Natural killer cell (primary cell): Measurements from ENCODE around the gene RD3L. TPM values are rescaled to one million over a fixed set of nuclear protein-coding genes. Genes with fewer than 3 reads are reported as not detected.

Source experiments
- ATAC-seq, 3 donors: fragments of 150-1000 bp in 2 of 3; fragments of 200-7000 bp in 1 of 3; cut with Tn5 transposase; 1 replicate in 1 of 3; 2 replicates in 2 of 3; pipeline ENCODE4 v1.10.0; 2021; ENCODE audit warnings: mild to moderate bottlenecking in 2 of 3, moderate library complexity in 2 of 3
- DNase-seq, 2 donors: peaks; one replicate each; pipeline versions ENCODE4 v3.0.0 to v3.0.0-alpha.2; 2013 to 2021; ENCODE audit warnings: mixed read lengths in 1 of 2
- H3K27ac ChIP-seq: one replicate; pipeline ENCODE4 v1.5.1; 2013; ENCODE audit warnings: mild to moderate bottlenecking, low read length
- H3K27me3 ChIP-seq: one replicate; pipeline ENCODE4 v1.6.1; 2013; ENCODE audit warnings: low read length; ENCODE audit not compliant: control insufficient read depth, insufficient read depth
- H3K36me3 ChIP-seq: one replicate; pipeline ENCODE4 v1.6.1; 2013; ENCODE audit warnings: low read length; ENCODE audit not compliant: control insufficient read depth, insufficient read depth
- H3K4me1 ChIP-seq: one replicate; pipeline ENCODE4 v1.6.1; 2013; ENCODE audit warnings: low read length; ENCODE audit not compliant: control insufficient read depth, insufficient read depth
- H3K4me3 ChIP-seq: one replicate; pipeline ENCODE4 v1.5.1; 2013; ENCODE audit warnings: low read length
- H3K9me3 ChIP-seq: one replicate; pipeline ENCODE4 v1.6.1; 2013; ENCODE audit warnings: low read length; ENCODE audit not compliant: control insufficient read depth, insufficient read depth
- H3K27ac Mint-ChIP-seq, 2 donors: one replicate each; pipeline ENCODE4 v1.8.0; 2022; ENCODE audit warnings: mild to moderate bottlenecking in 2 of 2, mixed read lengths in 2 of 2, moderate library complexity in 1 of 2
- H3K27me3 Mint-ChIP-seq, 2 donors: one replicate each; pipeline ENCODE4 v1.8.0; 2022; ENCODE audit warnings: low read depth in 2 of 2, mixed read lengths in 2 of 2
- H3K36me3 Mint-ChIP-seq: one replicate; pipeline ENCODE4 v1.8.0; 2022; ENCODE audit warnings: mixed read lengths
- H3K4me1 Mint-ChIP-seq, 2 donors: one replicate each; pipeline ENCODE4 v1.8.0; 2022; ENCODE audit warnings: mixed read lengths in 2 of 2
- H3K4me3 Mint-ChIP-seq: one replicate; pipeline ENCODE4 v1.8.0; 2022; ENCODE audit warnings: mild to moderate bottlenecking, moderate library complexity, mixed read lengths
- H3K9me3 Mint-ChIP-seq, 2 donors: one replicate each; pipeline ENCODE4 v1.8.0; 2022; ENCODE audit warnings: mixed read lengths in 2 of 2
- CTCF ChIP-seq: fragments of 200-600 bp; IDR thresholded peaks from one replicate; pipeline ENCODE4 v1.8.0; 2022; ENCODE audit warnings: antibody characterized with exemption
- WGBS: methylation state at CpG from one replicate; pipeline ENCODE4 v1.1.7; 2013; ENCODE audit warnings: missing lambda C conversion rate; ENCODE audit not compliant: insufficient coverage; 5-methylcytosine and 5-hydroxymethylcytosine counted together
- intact Hi-C: fragments of 100-400 bp; cut with micrococcal nuclease; formaldehyde crosslinking; loops from one replicate; pipeline ENCODE4 v1.14.2; 2022
- total RNA-seq, 4 donors: library from RNA; stranded (reverse); fragments of 120-200 nt in 1 of 4; gene quantifications; one replicate each; pipeline versions ENCODE4 v1.2.3 to v1.2.4, GENCODE V29; 2013 to 2022

RD3L gene
- total RNA-seq, 3 donors from 2014 or later (not counting 1 experiment from before 2014, with no cell fraction given), result not detected

GRCh38 chr14:103897075-103897947, 45.0 kb downstream of the RD3L start:
- Histone ChIP-seq H3K27me3 (no peaks in the 10 kb centered on the region), H3K9me3 (no peaks in the 10 kb centered on the region), H3K27ac (no peak overlapping the region), H3K36me3 (no peaks in the 10 kb centered on the region), H3K4me3 (no peak overlapping the region), H3K4me1 (peaks cover 5% of the 10 kb centered on the region)
- H3K36me3 Mint-ChIP-seq, result no peaks in the 10 kb centered on the region
- no peaks in the 10 kb centered on the region for H3K9me3 Mint-ChIP-seq
- H3K27me3 Mint-ChIP-seq, result no peaks in the 10 kb centered on the region
- no peak for ATAC-seq
- H3K4me1 Mint-ChIP-seq, result no peaks in the 10 kb centered on the region
- WGBS, result 88% methylated on average over 27 of the region's 27 CpGs
- DNase-seq, result no peak
- intact Hi-C loops, result no loop called here
- no peak overlapping the region for H3K4me3 Mint-ChIP-seq
- TF ChIP-seq CTCF, result no peak
- H3K27ac Mint-ChIP-seq, result no peak overlapping the region

GRCh38 chr14:103896578-103896977, 45.8 kb downstream of the RD3L start:
- WGBS, result 69% methylated on average over 5 of the region's 6 CpGs
- H3K27ac ChIP-seq, result no peak overlapping the region

GRCh38 chr14:103894723-103895059, 47.6 kb downstream of the RD3L start:
- Histone ChIP-seq H3K4me3 (no peak overlapping the region), H3K36me3 (no peaks in the 10 kb centered on the region), H3K9me3 (no peaks in the 10 kb centered on the region), H3K4me1 (no peaks in the 10 kb centered on the region), H3K27me3 (no peaks in the 10 kb centered on the region), H3K27ac (no peak overlapping the region)
- H3K9me3 Mint-ChIP-seq, result no peaks in the 10 kb centered on the region
- no peak overlapping the region for H3K27ac Mint-ChIP-seq
- no peaks in the 10 kb centered on the region for H3K4me1 Mint-ChIP-seq
- H3K4me3 Mint-ChIP-seq, result no peak overlapping the region
- no peak for ATAC-seq
- H3K27me3 Mint-ChIP-seq, result no peaks in the 10 kb centered on the region
- H3K36me3 Mint-ChIP-seq, result no peaks in the 10 kb centered on the region
- 93% methylated on average over 7 of the region's 7 CpGs for WGBS
- no peak for TF ChIP-seq CTCF
- DNase-seq, result no peak
- intact Hi-C loops, result no loop called here

More at GRCh38 chr14:103896578-103896977, 45.8 kb downstream of the RD3L start:
- H3K4me3 Mint-ChIP-seq, result no peak overlapping the region
- no peaks in the 10 kb centered on the region for H3K36me3 Mint-ChIP-seq
- TF ChIP-seq CTCF, result no peak
- H3K27me3 Mint-ChIP-seq, result no peaks in the 10 kb centered on the region
- ATAC-seq (no peak), DNase-seq (no peak)
- H3K4me1 Mint-ChIP-seq, result no peaks in the 10 kb centered on the region
- Histone ChIP-seq H3K27me3 (no peaks in the 10 kb centered on the region), H3K9me3 (no peaks in the 10 kb centered on the region), H3K4me1 (peaks cover 5% of the 10 kb centered on the region), H3K36me3 (no peaks in the 10 kb centered on the region), H3K4me3 (no peak overlapping the region)
- H3K27ac Mint-ChIP-seq, result no peak overlapping the region
- intact Hi-C loops, result no loop called here
- no peaks in the 10 kb centered on the region for H3K9me3 Mint-ChIP-seq
